Measurements from ENCODE around the gene BDKRB1. TPM values are rescaled to one million over a fixed set of nuclear protein-coding genes. Genes with fewer than 3 reads are reported as not detected.
"Not testable (repeated sequence)": the region's sequence is repeated elsewhere in the genome, so short reads cannot be mapped to it uniquely, and the experiment has no call there.

Gene BDKRB1
- total RNA-seq, 1 donor from 2014 or later = 10.4 TPM

GRCh38 chr14:96240641-96241040 is 15.4 kb upstream of the BDKRB1 start:
- no peak for DNase-seq (ENCODE audit: low spot score in 2 of 2, unreplicated experiment in 2 of 2)
- no peak for TF ChIP-seq CTCF (IDR thresholded peaks at IDR 0.05; ENCODE audit: unreplicated experiment)
- Mint-ChIP-seq H3K4me3 (no peak overlapping the region), H3K27ac (no peak overlapping the region), H3K36me3 (peaks cover 28% of the 10 kb centered on the region), H3K9me3 (peaks cover 17% of the 10 kb centered on the region), H3K27me3 (ENCODE audit: low read depth) (no peaks in the 10 kb centered on the region), H3K4me1 (peaks cover 4% of the 10 kb centered on the region)

GRCh38 chr14:96242126-96242525 is 13.9 kb upstream of the BDKRB1 start:
- no peaks in the 10 kb centered on the region for H3K27me3 Mint-ChIP-seq (ENCODE audit: low read depth)
- peaks cover 34% of the 10 kb centered on the region for H3K36me3 Mint-ChIP-seq
- DNase-seq (ENCODE audit: low spot score in 2 of 2, unreplicated experiment in 2 of 2) = no peak
- H3K27ac Mint-ChIP-seq = no peak overlapping the region
- H3K4me1 Mint-ChIP-seq = peaks cover 4% of the 10 kb centered on the region
- no peak for TF ChIP-seq CTCF (IDR thresholded peaks at IDR 0.05; ENCODE audit: unreplicated experiment)
- no peak overlapping the region for H3K4me3 Mint-ChIP-seq
- peaks cover 17% of the 10 kb centered on the region for H3K9me3 Mint-ChIP-seq

DNA sequence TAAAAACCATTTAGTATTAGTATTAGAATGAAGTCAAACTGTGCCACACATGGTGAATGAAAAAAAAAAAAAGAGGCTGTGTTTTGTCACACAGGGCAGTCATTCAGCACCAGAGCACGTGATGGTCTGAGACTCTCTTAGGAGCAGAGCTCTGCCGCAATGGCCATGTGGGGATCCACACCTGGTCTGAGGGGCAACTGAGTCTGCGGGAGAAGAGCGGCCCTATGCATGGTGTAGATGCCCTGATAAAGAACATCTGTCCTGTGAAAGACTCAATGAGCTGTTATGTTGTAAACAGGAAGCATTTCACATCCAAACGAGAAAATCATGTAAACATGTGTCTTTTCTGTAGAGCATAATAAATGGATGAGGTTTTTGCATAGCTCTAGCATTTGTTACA is 12.2 kb upstream of the BDKRB1 start:
- H3K27me3 Mint-ChIP-seq (ENCODE audit: low read depth) = no peaks in the 10 kb centered on the region
- no peak for TF ChIP-seq CTCF (IDR thresholded peaks at IDR 0.05; ENCODE audit: unreplicated experiment)
- H3K4me1 Mint-ChIP-seq = peaks cover 4% of the 10 kb centered on the region
- no peak for DNase-seq (ENCODE audit: low spot score in 2 of 2, unreplicated experiment in 2 of 2)
- H3K27ac Mint-ChIP-seq = no peak overlapping the region
- H3K4me3 Mint-ChIP-seq = no peak overlapping the region
- peaks cover 34% of the 10 kb centered on the region for H3K36me3 Mint-ChIP-seq
- H3K9me3 Mint-ChIP-seq = peaks cover 17% of the 10 kb centered on the region

- peaks cover 34% of the 10 kb centered on the region for H3K36me3 Mint-ChIP-seq
- H3K27ac Mint-ChIP-seq; H3K4me1 Mint-ChIP-seq; H3K4me3 Mint-ChIP-seq; DNase-seq (ENCODE audit: low spot score in 2 of 2, unreplicated experiment in 2 of 2); H3K27me3 Mint-ChIP-seq (ENCODE audit: low read depth): not testable (repeated sequence)
- peaks cover 17% of the 10 kb centered on the region for H3K9me3 Mint-ChIP-seq
Measured at GRCh38 chr14:96245074-96245473, 10.9 kb upstream of the BDKRB1 start.

DNA sequence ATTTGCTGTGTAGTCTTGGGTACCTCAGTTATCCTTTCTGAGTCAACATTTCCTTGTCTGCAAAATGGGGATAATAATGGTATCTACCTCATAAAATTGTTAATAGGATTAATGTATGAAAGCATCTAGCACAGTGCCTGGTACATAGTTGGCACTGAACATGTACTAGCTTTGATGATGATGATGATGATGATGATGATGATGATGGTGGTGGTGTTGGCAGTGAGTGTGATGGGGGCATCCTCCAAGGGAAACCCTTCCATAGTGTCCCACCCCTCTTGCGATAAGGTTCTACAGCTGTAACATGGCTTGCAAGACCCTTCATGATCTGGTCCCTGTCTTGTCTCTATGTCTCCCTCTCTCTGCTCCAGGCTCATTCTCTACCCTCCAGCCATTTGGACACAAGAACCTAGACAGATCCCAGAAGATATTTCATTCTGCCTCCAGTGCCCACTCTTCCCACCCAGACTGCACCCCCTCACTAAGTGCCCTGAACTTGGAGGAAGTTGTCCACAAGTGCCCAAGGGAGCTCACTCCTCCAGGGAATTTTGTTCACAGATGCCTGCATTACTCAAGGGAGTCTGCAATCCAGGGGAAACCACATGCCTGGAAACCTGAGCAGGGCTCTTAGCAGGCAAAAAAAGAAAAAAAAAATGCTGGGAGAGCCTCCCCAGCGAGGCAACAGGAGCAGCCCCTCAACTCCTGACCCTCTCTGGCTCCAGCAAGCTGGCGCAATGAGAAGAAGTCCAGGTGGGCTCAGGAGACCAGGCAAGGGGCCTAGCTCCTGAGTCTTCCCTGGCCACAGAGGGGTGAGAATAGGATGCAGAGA is 10.1 kb upstream of the BDKRB1 start:
- H3K27me3 Mint-ChIP-seq (ENCODE audit: low read depth) = no peaks in the 10 kb centered on the region
- peaks cover 4% of the 10 kb centered on the region for H3K4me1 Mint-ChIP-seq
- DNase-seq (ENCODE audit: low spot score in 2 of 2, unreplicated experiment in 2 of 2) = no peak
- peaks cover 17% of the 10 kb centered on the region for H3K9me3 Mint-ChIP-seq
- no peak for TF ChIP-seq CTCF (IDR thresholded peaks at IDR 0.05; ENCODE audit: unreplicated experiment)
- H3K4me3 Mint-ChIP-seq = no peak overlapping the region
- peaks cover 29% of the 10 kb centered on the region for H3K36me3 Mint-ChIP-seq
- H3K27ac Mint-ChIP-seq = peak overlapping the region; percentile 50

DNA sequence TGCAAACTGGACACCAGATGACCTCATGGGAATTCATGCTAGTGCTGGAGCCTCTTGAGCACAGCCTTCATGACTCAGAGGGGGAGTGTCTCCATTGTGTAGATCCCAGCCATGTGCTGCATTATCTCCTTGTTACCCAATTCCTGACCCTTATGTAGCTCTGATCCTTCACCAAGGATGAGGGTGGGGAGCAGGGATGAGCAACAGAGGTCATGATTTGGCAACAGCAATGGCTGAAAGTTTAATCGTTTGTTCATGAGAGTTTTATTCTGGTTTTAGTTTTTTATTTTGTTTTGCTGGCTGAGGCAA is 9.5 kb upstream of the BDKRB1 start:
- no peak for TF ChIP-seq CTCF (IDR thresholded peaks at IDR 0.05; ENCODE audit: unreplicated experiment)
- Mint-ChIP-seq H3K27ac (no peak overlapping the region), H3K27me3 (ENCODE audit: low read depth) (no peaks in the 10 kb centered on the region), H3K4me1 (peaks cover 4% of the 10 kb centered on the region), H3K9me3 (peaks cover 17% of the 10 kb centered on the region), H3K36me3 (peaks cover 25% of the 10 kb centered on the region), H3K4me3 (no peak overlapping the region)
- DNase-seq (ENCODE audit: low spot score in 2 of 2, unreplicated experiment in 2 of 2) = no peak
